ENCODE results near the gene CDK17.
"Not testable (repeated sequence)": the region's sequence is repeated elsewhere in the genome, so short reads cannot be mapped to it uniquely, and the experiment has no call there.

CDK17 gene

DNA sequence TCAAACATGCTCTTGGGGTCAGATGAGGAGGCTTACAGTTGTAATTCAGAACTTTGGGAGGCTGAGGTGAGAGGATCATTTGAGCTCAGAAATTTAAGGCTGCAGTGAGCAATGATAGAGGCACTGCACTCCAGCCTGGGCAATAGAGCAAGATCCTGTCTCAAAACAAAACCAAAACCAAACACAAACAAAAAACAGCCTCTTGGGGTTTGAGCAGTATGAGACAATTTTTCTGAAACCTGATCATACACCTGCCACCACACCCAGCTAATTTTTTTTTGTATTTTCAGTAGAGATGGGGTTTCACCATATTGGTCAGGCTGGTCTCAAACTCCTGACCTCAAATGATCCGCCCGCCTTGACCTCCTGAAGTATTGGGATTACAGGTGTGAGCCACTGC, 17.4 kb upstream of the CDK17 start:
- not testable (repeated sequence) for DNase-seq (ENCODE audit: low read depth)

DNA sequence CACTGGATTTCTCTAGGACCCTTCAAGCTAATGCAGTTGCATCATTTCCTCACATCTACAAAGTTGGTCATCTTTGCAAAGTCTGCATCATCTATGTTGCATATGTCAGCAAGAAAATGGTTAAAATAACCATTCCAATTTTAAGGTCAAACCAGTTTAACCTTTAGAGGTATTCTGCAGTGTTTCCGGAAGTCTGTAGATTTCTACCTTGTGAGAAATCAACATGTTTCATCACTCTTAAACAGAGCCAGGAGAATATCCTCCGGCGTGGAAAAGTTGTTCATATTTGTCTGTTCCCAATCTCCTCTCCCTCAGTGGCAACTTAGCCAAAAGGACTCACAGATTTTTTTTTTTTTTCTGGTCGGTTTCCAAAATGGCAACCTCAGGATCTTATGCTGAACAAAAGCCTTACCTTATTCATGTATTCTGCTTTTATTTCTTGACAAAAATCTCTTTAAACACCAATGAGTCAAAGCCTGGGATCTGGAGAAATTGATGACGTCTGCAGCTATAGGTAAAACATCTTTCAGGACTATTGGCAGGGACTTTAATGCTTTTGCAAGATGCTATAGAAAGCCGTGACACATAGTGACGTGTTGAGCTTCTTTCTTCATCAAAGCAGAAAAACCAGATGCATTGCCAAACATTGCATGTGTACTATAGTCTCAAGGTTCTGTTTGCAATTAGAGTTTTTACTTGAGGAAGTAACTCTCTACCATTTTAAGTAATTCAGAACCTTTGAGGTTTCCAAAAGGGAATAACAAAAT, 16.0 kb upstream of the CDK17 start:
- peak; percentile 98 for DNase-seq (ENCODE audit: low read depth)

DNA sequence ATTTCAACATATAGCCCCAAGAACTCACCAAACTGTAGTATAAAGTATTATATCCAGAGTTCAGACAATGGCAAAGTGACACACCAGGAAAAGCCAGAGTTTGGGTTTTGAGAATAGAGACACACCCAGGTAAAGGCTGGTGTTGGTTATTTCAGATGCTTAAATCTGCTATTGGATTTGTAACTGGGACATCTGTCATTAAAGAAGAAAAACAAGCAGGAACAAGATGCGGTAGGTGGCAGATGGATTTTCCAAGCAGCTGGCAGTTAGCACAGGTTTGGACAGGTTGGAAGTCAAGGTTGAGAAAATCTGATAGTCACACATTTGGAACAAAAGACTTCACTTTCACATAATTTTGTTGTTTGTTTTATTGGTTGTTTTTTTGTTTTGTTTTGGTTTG, 14.4 kb upstream of the CDK17 start:
- DNase-seq (ENCODE audit: low read depth), result no peak

DNA sequence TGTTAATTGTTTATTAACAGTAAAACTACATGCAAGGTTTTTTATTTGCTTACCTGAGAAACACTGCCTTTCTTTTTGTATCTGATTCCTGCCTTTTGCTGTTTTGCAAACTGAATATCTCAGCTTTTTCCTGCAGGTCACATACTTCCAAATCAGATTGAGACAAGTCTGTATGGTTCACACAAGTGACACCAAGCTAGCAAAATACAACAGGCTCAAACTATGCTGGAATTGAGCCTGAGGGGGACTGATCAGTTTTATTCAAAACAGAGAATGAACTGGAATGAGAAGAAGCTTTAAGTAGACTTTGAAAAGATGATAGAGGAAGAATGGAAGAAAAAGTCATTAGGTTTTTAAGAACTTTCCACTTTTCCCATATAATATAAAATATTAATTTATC, 12.2 kb upstream of the CDK17 start:
- DNase-seq (ENCODE audit: low read depth), result no peak

DNA sequence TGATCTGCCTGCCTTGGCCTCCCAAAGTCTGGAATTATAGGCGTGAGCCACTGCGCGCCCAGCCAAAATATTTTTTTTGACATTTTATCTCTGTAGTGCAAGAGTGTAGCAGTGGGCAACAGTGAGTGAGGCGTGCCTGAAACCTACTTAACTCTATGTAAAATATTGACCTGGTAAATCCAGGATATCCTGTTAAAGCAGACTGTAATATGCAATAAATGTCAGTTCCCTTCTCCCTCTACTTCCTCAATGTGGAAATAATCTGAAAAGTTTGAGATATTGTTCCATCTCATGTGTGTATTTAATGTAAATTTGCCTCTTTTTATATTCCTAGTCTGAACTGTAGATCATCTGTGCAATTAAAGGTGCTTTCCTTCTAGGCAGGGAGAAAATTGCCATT, 9.5 kb upstream of the CDK17 start:
- DNase-seq (ENCODE audit: low read depth), result no peak

DNA sequence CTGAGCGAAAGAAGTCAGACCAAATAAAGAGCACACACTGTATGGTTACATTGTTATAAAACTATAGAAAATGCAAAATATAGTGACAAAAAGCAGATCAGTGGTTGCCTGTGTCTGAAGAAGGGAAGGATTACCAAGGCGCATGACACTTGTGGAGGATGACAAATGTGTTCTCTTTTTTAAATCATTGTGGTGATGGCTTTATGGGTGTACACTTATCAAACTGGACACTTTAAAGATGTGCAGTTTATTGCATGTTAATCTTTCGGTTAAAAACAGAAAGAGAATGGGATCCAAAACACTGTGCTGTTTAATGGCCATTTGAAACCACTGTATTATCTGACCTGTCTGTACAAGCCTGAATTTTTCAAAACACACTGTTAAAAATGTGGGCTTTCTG, 8.8 kb upstream of the CDK17 start:
- DNase-seq (ENCODE audit: low read depth), result no peak

DNA sequence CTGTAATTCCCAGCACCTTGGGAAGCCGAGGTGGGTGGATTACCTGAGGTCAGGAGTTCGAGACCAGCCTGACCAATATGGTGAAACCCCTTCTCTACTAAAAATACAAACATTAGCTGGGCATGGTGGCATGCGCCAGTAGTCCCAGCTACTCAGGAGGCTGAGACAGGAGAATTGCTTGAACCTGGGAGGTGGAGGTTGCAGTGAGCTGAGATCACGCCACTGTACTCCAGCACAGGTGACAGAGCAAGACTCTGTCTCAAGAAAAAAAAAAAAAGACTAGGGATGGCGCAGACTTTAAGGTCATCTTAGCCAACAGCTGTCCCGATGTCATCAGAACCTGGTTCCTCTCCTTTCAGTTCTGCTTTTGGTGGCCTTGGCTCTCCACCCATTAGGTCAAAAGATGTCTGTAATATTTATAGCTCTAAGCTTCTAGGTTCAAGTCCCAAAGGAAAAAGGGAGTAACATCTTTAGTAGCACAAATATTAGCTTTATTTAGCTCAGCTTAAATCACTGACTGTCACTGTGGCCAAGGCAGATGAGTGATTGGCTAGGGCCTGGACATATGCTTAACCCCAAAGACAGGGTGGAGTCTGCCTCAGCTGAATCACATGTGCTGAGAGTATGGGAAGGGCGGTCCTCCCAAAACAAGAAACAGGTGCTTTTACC, 7.3 kb upstream of the CDK17 start:
- DNase-seq (ENCODE audit: low read depth), result not testable (repeated sequence)

DNA sequence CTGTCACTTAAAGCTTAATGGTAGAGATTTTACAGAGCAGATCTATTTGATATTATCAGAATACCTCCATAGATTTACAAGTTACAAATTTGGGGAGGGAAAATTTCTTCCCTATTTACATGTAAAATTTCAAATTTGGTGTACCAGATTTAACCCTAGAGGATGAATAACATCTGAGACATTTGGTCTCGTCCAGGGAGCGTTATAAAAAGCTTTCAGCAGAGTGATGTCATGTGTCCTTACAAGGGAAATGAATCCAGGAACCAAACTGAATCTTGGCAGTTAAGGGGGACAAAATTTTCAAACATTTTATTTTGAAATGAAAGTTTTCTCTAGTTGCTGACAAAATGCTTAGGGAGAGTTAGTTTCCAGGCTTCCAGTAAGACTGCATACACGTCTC, 4.5 kb upstream of the CDK17 start:
- no peak for DNase-seq (ENCODE audit: low read depth)

DNA sequence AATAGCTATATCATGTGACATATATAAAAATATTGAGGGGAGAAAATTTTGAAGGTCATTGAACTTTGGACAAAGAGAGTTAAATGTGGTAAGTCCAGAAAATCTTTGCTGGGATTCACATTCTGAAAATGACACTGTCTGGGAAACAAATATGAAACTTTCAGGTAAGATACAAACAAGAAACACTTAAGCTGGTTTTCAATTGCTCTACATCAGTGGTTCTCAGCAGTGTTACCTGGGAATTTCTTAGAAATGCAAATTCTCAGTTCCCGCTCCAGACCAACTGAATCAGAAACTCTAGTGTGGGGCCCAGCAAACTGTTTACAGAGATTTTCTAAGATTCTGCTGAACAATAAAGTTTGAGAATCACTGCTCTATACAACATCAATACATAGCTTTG, 3.6 kb upstream of the CDK17 start:
- DNase-seq (ENCODE audit: low read depth), result no peak

DNA sequence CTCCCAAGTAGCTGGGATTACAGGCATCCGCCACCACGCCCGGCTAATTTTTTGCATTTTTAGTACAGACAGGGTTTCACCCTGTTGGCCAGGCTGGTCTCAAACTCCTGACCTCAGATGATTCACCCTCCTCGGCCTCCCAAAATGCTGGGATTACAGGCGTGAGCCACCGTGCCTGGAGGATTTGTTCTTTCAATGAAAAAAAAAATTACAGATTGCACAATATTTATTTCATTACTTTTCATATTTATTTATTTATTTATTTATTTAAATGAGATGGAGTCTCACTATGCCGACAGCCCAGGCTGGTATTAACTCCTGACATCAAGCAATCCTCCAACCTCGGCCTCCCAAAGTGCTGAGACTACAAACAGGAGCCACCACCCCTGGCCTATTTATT, 2.3 kb upstream of the CDK17 start:
- not testable (repeated sequence) for DNase-seq (ENCODE audit: low read depth)

DNA sequence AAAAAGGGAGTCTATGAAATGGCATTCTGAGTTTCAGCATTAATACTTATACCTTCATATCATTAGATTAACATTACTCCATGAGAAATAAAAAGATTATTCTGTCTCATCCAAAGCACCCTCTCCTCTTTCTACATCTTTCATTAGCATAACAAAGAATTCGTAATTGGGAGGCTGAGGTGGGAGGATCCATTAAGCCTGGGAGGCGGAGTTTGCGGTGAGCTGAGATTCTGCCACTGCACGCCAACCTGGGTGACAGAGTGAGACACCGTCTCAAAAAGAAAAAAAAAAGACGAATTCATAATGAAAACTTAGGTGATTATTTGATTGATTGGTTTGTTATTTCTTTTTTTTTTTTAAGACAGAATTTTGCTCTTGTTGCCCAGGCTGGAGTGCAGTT, 1.8 kb upstream of the CDK17 start:
- DNase-seq (ENCODE audit: low read depth), result no peak

DNA sequence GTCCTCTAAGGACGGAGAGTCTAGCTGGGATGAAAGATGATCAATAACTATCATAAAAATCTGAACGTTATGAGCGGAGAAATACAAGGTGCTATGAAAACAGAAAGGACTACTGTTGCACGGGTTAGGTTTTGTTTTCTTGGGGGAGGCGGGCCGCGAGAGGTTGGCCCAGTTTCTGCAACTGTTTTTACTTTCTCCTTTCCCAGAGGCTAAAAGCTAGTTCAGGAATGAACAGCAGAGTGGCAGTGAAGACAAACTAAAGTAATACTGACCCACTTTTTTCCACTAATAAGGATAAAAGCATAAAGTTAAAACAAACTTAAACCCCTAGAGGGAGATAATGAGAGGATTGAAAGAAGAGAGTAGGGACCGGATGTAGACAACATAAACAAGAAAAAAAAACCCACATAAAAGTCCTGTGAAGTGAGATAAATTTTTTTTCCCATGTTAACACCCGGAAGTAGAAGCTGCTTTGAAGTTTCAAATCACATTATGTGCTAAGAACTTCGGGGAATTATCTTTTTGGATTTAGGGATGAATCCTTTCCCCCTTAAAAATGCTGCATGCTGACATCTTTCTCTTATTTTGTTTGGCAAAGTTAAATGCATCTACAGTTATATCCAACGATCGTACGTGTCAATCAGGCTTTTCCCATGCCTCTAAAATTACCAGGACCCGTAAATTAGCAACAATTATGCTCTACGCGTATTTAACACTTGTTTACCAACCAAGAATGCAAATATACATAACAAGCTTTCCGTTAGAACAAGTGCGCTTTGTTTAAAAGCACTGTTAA, 1.0 kb upstream of the CDK17 start:
- peak; percentile 83 for DNase-seq (ENCODE audit: low read depth)

DNA sequence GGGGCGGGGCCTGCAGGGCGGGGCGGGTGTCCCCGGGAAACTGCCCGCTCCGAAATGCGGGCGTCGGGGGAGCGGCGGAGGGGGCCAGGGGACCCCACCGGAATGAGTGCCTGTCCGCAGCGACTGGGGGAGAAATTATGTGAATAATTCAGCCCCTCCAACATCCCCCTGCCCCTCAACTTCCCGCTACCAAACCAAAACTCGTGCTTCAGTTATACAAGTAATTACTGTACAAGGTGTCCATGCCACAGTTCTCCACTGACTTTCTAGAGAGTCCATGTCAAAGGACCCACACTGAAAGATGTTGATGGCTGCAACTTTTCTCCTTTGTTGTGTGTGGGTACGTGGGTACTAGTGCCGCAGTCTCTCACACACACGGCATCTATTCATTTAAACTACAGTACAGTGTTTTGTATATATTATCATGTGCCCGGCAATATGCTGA, 414 bp upstream of the CDK17 start:
- peak; percentile 10 for DNase-seq (ENCODE audit: low read depth)

DNA sequence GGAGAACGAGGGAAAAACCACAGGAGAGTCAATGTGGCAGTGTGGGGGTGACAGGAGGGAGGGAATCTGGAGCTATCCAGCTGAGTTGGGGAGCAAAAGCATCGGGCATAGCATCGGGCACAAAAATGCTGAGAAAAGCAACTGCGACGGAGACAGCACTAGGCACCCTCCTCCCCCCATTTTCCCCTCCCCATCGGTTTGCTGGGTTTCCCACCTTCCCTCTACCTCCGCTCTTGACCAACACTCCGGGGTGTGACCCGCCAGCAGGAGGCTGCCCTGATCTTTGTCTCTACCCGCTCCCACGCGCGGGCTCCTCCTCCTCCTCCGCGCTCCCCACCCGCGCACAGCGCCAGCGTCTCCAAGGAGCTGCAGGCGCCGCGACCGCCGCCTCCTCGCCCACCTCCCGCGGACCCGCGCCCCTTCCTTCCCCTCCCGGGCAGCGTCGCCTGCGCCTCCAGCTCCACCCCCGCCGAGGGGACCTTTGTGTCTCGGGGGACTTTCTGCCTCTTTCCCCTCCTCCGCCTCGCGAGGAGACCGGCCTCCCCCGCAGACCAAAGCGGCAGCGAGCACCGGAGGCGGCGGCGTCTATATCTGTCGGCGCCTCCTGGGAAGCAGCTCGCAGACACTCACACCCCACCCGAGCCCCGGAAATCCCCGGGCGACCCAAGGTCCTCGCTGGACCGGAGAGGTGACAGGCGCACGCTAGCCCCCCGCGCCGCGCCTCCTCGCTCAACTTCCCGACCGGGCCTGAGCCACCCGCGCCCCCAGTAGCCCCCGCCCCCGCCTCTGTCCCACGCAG, 920 bp downstream of the CDK17 start:
- peak; percentile 73 for DNase-seq (ENCODE audit: low read depth)

DNA sequence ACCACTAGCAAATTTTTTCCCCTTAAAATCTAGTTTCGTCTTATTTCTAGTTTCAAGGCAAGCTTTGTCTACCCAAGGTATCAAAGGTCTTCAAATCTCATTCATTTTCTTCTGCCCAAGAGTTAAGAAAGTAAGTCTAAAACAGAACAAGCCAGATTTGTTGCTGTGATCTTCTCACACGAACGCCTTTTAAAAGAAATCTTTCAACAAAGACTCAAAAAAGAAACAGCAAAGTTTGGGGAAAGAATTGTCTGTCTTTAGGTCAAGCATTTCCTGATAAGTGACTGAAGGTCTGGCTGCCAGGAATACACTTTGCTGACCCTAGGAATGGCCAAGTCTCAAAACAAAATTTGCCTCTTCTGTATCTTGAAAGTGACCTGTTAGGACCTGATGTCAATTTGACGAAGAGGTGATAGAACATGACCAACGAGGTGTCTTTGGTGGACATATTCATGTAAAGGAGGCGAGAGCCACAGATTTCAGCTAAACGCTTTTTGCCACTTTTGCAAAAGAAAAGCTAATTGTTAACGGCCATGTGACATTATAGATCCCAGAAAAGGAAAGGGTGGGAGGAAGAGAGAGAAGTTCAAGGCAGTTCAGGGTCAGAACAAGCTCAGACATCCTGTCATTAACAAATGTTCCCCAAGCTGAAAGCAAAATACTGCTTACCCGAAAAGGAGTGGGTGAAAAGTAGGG, 1.7 kb downstream of the CDK17 start:
- DNase-seq (ENCODE audit: low read depth), result no peak

DNA sequence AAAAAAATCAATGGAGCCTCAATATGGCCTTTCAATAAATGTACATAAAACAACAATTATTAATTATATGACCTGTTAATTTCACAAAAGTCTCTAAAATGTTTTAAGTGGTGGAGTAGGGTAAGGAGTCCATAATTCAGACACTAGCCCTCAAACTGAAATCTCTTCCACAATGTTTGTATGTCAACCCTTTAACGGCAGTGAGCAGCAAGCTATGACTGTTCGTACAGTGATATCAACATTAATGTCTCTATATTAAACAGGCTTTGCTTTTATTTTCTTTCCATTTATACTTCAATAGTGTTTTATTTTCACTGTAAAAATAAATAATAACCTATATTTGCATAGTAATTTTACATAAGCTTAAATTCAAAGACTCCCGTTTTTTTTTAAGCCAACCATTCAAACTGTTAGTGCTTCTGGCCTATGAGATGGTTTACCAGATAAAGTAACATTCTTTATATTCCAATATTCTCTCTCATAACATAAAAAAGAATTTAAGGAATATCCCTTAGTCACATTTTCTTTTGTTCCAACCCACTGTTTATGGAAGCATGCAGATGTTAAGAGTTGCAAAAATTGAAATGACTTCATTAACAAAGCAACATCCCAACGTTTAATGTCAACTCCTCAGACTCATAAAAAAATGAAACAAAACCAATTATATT, 2.3 kb downstream of the CDK17 start:
- DNase-seq (ENCODE audit: low read depth), result peak; percentile 41

DNA sequence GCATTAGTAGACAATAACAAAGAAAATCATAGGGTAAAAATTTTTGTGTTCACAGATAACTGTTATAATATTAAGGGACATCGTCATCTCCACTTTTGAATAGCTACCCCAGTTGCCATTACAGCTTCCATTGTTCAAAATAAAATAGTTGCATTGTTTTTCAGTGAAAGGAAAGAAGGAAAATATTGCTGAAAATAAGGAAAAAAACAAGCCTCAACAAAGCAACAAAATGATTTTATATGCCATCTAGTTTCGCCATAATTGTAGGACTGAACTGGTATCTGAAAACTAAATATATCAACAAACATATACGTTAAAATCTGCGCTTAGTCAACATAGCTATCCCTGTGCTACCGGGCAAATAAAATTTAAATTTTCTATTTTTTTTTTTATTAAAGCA, 3.3 kb downstream of the CDK17 start:
- DNase-seq (ENCODE audit: low read depth), result no peak

DNA sequence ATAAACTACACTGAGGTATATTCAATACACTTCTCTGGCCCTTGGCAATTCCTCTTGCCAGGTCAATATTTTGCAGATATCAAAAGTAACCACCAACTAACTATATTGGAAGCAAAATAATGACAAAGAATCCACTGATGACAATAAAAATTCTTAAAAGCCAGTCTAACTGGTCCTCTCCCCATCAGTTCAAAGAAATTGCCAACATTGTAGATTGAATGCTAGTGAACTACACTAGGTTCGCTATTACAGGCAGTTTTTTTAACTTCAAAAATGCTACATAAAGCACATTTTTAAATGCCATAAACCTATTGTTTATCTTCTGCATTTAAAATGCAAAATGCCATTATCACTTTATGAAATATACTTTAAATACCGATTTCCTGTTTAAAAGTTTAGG, 4.0 kb downstream of the CDK17 start:
- DNase-seq (ENCODE audit: low read depth), result no peak

DNA sequence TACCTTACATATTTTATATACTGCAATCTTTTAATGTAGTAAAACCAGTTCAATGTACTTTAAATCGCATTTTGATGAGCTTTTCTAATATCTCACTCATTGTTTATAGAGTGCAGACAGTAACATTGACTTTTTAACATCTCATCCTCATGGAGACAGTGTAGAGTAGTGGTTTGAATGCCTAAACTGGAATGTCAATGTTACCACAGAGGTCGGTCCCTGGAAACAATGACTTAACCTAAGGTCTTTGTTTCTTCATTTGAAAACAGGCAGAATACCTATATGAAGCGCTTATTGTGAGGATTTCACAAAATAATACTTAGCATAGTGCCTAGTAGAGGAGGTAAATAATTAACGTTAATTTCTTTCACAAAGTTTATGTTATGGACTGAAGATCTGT, 5.0 kb downstream of the CDK17 start:
- DNase-seq (ENCODE audit: low read depth), result no peak

DNA sequence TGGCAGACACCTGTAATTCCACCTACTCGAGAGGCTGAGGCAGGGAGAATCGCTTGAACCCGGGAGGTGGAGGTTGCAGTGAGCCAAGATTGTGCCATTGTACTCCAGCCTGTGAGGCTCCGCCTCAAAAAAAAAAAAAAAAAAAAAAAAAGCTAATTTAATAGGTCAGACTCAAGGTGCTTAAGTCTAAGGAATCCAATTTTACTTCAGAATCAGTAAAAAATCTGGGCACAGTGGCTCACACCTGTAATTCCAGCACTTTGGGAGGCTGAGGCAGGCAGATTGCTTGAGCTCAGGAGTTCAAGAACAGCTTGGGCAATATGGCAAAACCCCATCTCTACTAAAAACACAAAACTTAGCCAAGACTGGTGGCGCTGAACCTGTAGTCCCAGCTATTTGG, 7.0 kb downstream of the CDK17 start:
- not testable (repeated sequence) for DNase-seq (ENCODE audit: low read depth)

DNA sequence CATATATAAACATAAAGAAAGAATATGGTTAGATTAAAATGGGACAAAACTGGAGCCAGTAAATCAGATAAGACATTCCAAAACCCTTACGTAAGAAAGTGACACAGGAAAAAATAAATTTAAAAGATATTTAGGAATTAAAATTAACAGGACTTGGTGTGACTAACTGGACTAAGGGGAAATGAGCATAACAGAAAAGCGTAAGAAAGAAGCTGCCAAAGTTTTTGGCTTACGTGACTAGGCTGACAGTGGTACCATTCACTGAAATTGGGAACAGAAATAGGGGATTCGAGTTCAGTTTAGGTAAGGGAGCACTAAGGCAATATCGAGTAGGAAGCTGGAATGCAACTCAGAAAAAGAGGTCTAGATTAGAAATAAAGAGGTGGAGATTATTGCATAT, 7.8 kb downstream of the CDK17 start:
- DNase-seq (ENCODE audit: low read depth), result no peak
